Measurements from ENCODE around the gene NKX2-2. TPM values are rescaled to one million over a fixed set of nuclear protein-coding genes. Genes with fewer than 3 reads are reported as not detected.

The NKX2-2 gene
- total RNA-seq, 4 donors from 2014 or later: not detected

GRCh38 chr20:21523281-21523868 lies 9.5 kb upstream of the NKX2-2 start:
- Histone ChIP-seq H3K4me3 (no peak overlapping the region), H3K9me3 (no peaks in the 10 kb centered on the region), H3K27ac (replicated peaks in 1 of 4) (no peak overlapping the region), H3K27me3 (peaks cover 4 to 95% (median 47%) of the 10 kb centered on the region in 4 donors), H3K4me1 (peaks cover 7 to 25% (median 17%) of the 10 kb centered on the region in 4 donors), H3K36me3 (no peaks in the 10 kb centered on the region)
- TF ChIP-seq CTCF (IDR thresholded peaks at IDR 0.05): no peak
- TF ChIP-seq POLR2A (IDR thresholded peaks at IDR 0.05; ENCODE audit: low read depth): no peak
- TF ChIP-seq POLR2AphosphoS5 (IDR thresholded peaks at IDR 0.05): no peak
- no peak for TF ChIP-seq EP300 (IDR thresholded peaks at IDR 0.05)
- intact Hi-C loops (cut with DNase I): no loop called here
- DNase-seq (ENCODE audit: extremely low spot score): no peak
- 4% methylated on average over 19 of the region's 19 CpGs for WGBS

GRCh38 chr20:21522481-21523280 lies 8.8 kb upstream of the NKX2-2 start:
- WGBS: 2% methylated on average over 31 of the region's 86 CpGs
- H3K9me3 ChIP-seq: no peaks in the 10 kb centered on the region
- H3K4me3 ChIP-seq: peak overlapping the region in 3 of 4 donors; percentile 5 to 22 (median 16)
- intact Hi-C loops (cut with DNase I): no loop called here
- no peaks in the 10 kb centered on the region for H3K36me3 ChIP-seq
- peaks cover 7 to 27% (median 18%) of the 10 kb centered on the region in 4 donors for H3K4me1 ChIP-seq
- no peak overlapping the region for H3K27ac ChIP-seq (replicated peaks in 1 of 4)
- DNase-seq (ENCODE audit: extremely low spot score): no peak
- TF ChIP-seq EP300 (IDR thresholded peaks at IDR 0.05): no peak
- TF ChIP-seq POLR2A (IDR thresholded peaks at IDR 0.05; ENCODE audit: low read depth): no peak
- no peak for TF ChIP-seq POLR2AphosphoS5 (IDR thresholded peaks at IDR 0.05)
- no peak for TF ChIP-seq CTCF (IDR thresholded peaks at IDR 0.05)
- H3K27me3 ChIP-seq: peaks cover 4 to 98% (median 52%) of the 10 kb centered on the region in 4 donors

- intact Hi-C loops (cut with DNase I): no loop called here
- no peak overlapping the region for H3K27ac ChIP-seq (replicated peaks in 1 of 4)
- no peak for DNase-seq (ENCODE audit: extremely low spot score)
- no peaks in the 10 kb centered on the region for H3K36me3 ChIP-seq
- WGBS: 0% methylated on average over 5 of the region's 104 CpGs
- H3K9me3 ChIP-seq: no peaks in the 10 kb centered on the region
- peaks cover 4 to 100% (median 58%) of the 10 kb centered on the region in 4 donors for H3K27me3 ChIP-seq
- peak overlapping the region in 3 of 4 donors; percentile 5 to 22 (median 16) for H3K4me3 ChIP-seq
- TF ChIP-seq POLR2A (IDR thresholded peaks at IDR 0.05; ENCODE audit: low read depth): no peak
- no peak for TF ChIP-seq POLR2AphosphoS5 (IDR thresholded peaks at IDR 0.05)
- no peak for TF ChIP-seq CTCF (IDR thresholded peaks at IDR 0.05)
- TF ChIP-seq EP300 (IDR thresholded peaks at IDR 0.05): no peak
- H3K4me1 ChIP-seq: peaks cover 7 to 35% (median 26%) of the 10 kb centered on the region in 4 donors
These were observed 8.0 kb upstream of the NKX2-2 start for GRCh38 chr20:21521596-21522480.

GRCh38 chr20:21520702-21521595 lies 7.1 kb upstream of the NKX2-2 start:
- DNase-seq (ENCODE audit: extremely low spot score): no peak
- H3K27ac ChIP-seq (replicated peaks in 1 of 4): no peak overlapping the region
- 1% methylated on average over 35 of the region's 53 CpGs for WGBS
- intact Hi-C loops (cut with DNase I): no loop called here
- no peaks in the 10 kb centered on the region for H3K36me3 ChIP-seq
- no peaks in the 10 kb centered on the region for H3K9me3 ChIP-seq
- H3K4me1 ChIP-seq: peaks cover 7 to 43% (median 32%) of the 10 kb centered on the region in 4 donors
- no peak overlapping the region for H3K4me3 ChIP-seq
- TF ChIP-seq POLR2A (IDR thresholded peaks at IDR 0.05; ENCODE audit: low read depth) (no peak), CTCF (IDR thresholded peaks at IDR 0.05) (no peak), EP300 (IDR thresholded peaks at IDR 0.05) (no peak), POLR2AphosphoS5 (IDR thresholded peaks at IDR 0.05) (no peak)
- H3K27me3 ChIP-seq: peaks cover 4 to 100% (median 63%) of the 10 kb centered on the region in 4 donors
